GM12891 (cell line): Measurements from ENCODE around the gene EOMES.

Experiments used
- POLR2A ChIP-seq: IDR thresholded peaks from 2 replicates; pipeline ENCODE4 v1.6.1; 2011; ENCODE audit warnings: low read depth, low read length, control low read depth
- POLR2AphosphoS5 ChIP-seq: IDR thresholded peaks from 2 replicates; pipeline ENCODE4 v1.6.1; 2011; ENCODE audit warnings: low read depth, low read length, control low read depth

- TF ChIP-seq POLR2A (no peak), POLR2AphosphoS5 (no peak)
Observed at GRCh38 chr3:27716309-27716708, 5.8 kb downstream of the EOMES start.
